Endothelial cell of umbilical vein (primary cell): ENCODE measurements around the gene CAMKMT. TPM values are rescaled to one million over a fixed set of nuclear protein-coding genes. Genes with fewer than 3 reads are reported as not detected.

ENCODE experiments used
- BruUV-seq: library from RNA; stranded (reverse); fragments of 400-500 nt; replicated peaks from 2 replicates; lab custom pipeline; 2021; lab: Mats Ljungman, UMichigan
- CTCF ChIA-PET: fragments of 300-600, 350-600 bp; sonication (Branson Sonifier 250); formaldehyde crosslinking; loops from one replicate; lab custom pipeline; 2021; ENCODE audit warnings: antibody characterized with exemption, inconsistent platforms; lab: Charles Lee
- POLR2A ChIA-PET: fragments of 300-600, 350-600 bp; sonication (Branson Sonifier 250); formaldehyde crosslinking; loops from one replicate; lab custom pipeline; 2021; ENCODE audit warnings: antibody characterized with exemption, inconsistent platforms; lab: Charles Lee
- DNase-seq: peaks from one replicate; pipeline ENCODE4 v3.0.0-alpha.2; 2011; ENCODE audit warnings: low read depth, low spot score
- FAIRE-seq: peaks from 2 replicates; lab custom pipeline; 2011; peaks lifted over from hg19 to GRCh38; lab: Jason Lieb, UNC
- H2AFZ ChIP-seq: 2 replicates; pipeline ENCODE4 v1.6.0; 2012; ENCODE audit warnings: low read depth, low read length, control low read depth, inconsistent platforms
- H3K27ac ChIP-seq: 2 replicates; pipeline ENCODE4 v1.5.1; 2011; ENCODE audit warnings: low read depth, mild to moderate bottlenecking, control low read depth, low read length, moderate library complexity; ENCODE audit not compliant: insufficient read depth
- H3K27me3 ChIP-seq, 2 experiments: 2 replicates each; pipeline versions ENCODE4 v1.6.0 to v1.6.1; 2011; ENCODE audit warnings: low read length in 2 of 2, mixed read lengths in 1 of 2; ENCODE audit not compliant: control insufficient read depth in 2 of 2, insufficient read depth in 2 of 2
- H3K36me3 ChIP-seq, 2 experiments: 2 replicates in 1 of 2; 3 replicates in 1 of 2; pipeline ENCODE4 v1.5.1; 2011; ENCODE audit warnings: low read length in 2 of 2, mild to moderate bottlenecking in 1 of 2, moderate library complexity in 1 of 2; ENCODE audit not compliant: control insufficient read depth in 2 of 2, insufficient read depth in 2 of 2; ENCODE audit errors: extremely low read depth in 1 of 2
- H3K4me1 ChIP-seq: 3 replicates; pipeline ENCODE4 v1.5.1; 2011; ENCODE audit warnings: mild to moderate bottlenecking, low read length; ENCODE audit not compliant: control insufficient read depth, insufficient read depth; ENCODE audit errors: extremely low read depth
- H3K4me2 ChIP-seq: 2 replicates; pipeline ENCODE4 v1.6.1; 2011; ENCODE audit warnings: low read length, control low read depth, mixed read lengths; ENCODE audit not compliant: insufficient read depth
- H3K4me3 ChIP-seq, 3 experiments: fragments of 200-600 bp in 1 of 3; sonication (generic), shearing (Covaris generic) in 1 of 3; replicated peaks in 1 of 3; 2 replicates each; pipeline ENCODE4 v1.5.1; 2011 to 2016; ENCODE audit warnings: control low read depth in 3 of 3, low read length in 3 of 3, mild to moderate bottlenecking in 2 of 3, inconsistent platforms in 1 of 3, low read depth in 1 of 3, moderate library complexity in 1 of 3; ENCODE audit not compliant: insufficient read depth in 1 of 3
- H3K79me2 ChIP-seq: 2 replicates; pipeline ENCODE4 v1.6.0; 2012; ENCODE audit warnings: low read length, inconsistent platforms; ENCODE audit not compliant: control insufficient read depth, insufficient read depth
- H3K9ac ChIP-seq: replicated peaks from 2 replicates; pipeline ENCODE3; 2011; ENCODE audit warnings: low read length, control low read depth; ENCODE audit not compliant: insufficient read depth; ENCODE audit errors: extremely low read depth
- H3K9me1 ChIP-seq: replicated peaks from 3 replicates; pipeline ENCODE4 v1.6.0; 2011; ENCODE audit warnings: mild to moderate bottlenecking, low read length; ENCODE audit not compliant: control insufficient read depth, insufficient read depth; ENCODE audit errors: extremely low read depth
- H3K9me3 ChIP-seq: replicated peaks from 2 replicates; pipeline ENCODE4 v1.5.1; 2012; ENCODE audit warnings: low read length, inconsistent platforms; ENCODE audit not compliant: control insufficient read depth, insufficient read depth
- H4K20me1 ChIP-seq: replicated peaks from 2 replicates; pipeline ENCODE3; 2011; ENCODE audit warnings: mild to moderate bottlenecking, low read length; ENCODE audit not compliant: control insufficient read depth, insufficient read depth; ENCODE audit errors: extremely low read depth
- CTCF ChIP-seq, 2 donors: IDR thresholded peaks; 1 replicate in 1 of 2; 2 replicates in 1 of 2; pipeline ENCODE4 v1.5.1; 2011; ENCODE audit warnings: low read length in 2 of 2, mild to moderate bottlenecking in 2 of 2, moderate library complexity in 2 of 2, control low read depth in 1 of 2, inconsistent platforms in 1 of 2, low read depth in 1 of 2; ENCODE audit not compliant: insufficient read depth in 1 of 2; ENCODE audit errors: extremely low read depth in 1 of 2
- EZH2 ChIP-seq: IDR thresholded peaks from 2 replicates; pipeline ENCODE4 v1.6.1; 2012; ENCODE audit warnings: borderline replicate concordance, low read depth, mild to moderate bottlenecking, moderate library complexity, low read length, inconsistent platforms; ENCODE audit not compliant: severe bottlenecking
- FOS ChIP-seq: IDR thresholded peaks from 2 replicates; pipeline ENCODE4 v1.6.1; 2011; ENCODE audit warnings: mild to moderate bottlenecking, low read length, moderate library complexity, borderline replicate concordance; ENCODE audit not compliant: insufficient read depth
- GATA2 ChIP-seq: IDR thresholded peaks from 2 replicates; pipeline ENCODE4 v1.7.0; 2011; ENCODE audit warnings: low read depth, mild to moderate bottlenecking, moderate library complexity, mixed read lengths, low read length; ENCODE audit not compliant: insufficient read length, insufficient read depth
- JUN ChIP-seq: IDR thresholded peaks from 2 replicates; pipeline ENCODE4 v1.6.1; 2011; ENCODE audit warnings: borderline replicate concordance, low read depth; ENCODE audit not compliant: insufficient read length, insufficient read depth
- MAX ChIP-seq: IDR thresholded peaks from 2 replicates; pipeline ENCODE4 v1.6.1; 2011; ENCODE audit not compliant: insufficient read depth, insufficient read length
- MYC ChIP-seq: IDR thresholded peaks from one replicate; pipeline ENCODE4 v1.6.1; 2011; ENCODE audit warnings: mild to moderate bottlenecking, low read depth, low read length
- POLR2A ChIP-seq: IDR thresholded peaks from 2 replicates; pipeline ENCODE4 v1.6.1; 2012; ENCODE audit warnings: low read depth, mild to moderate bottlenecking, control low read depth, low read length
- POLR2AphosphoS5 ChIP-seq: IDR thresholded peaks from 2 replicates; pipeline ENCODE4 v1.6.1; 2012; ENCODE audit warnings: low read depth, mild to moderate bottlenecking, control low read depth, low read length, moderate library complexity; ENCODE audit not compliant: insufficient read depth
- dilution Hi-C: fragments of 300-500 bp; cut with MboI; formaldehyde crosslinking; loops from one replicate; pipeline ENCODE4 v1.15.0; 2019; ENCODE audit warnings: low sequenced_read_pairs; ENCODE audit not compliant: extremely low pct_ligation_motif_present
- intact Hi-C: fragments of 100-400 bp; cut with micrococcal nuclease; formaldehyde crosslinking; loops from one replicate; pipeline ENCODE4 v1.10.0; 2022
- polyA plus RNA-seq, 4 experiments: library from polyadenylated mRNA; depleted of rRNA in 3 of 4; stranded (reverse) in 3 of 4; unstranded in 1 of 4; fragments of >200 nt; gene quantifications; 2 replicates each; pipeline versions ENCODE4 v1.2.1 to v1.2.3, GENCODE V29; 2011 to 2012; ENCODE audit warnings: missing spikeins in 1 of 4
- total RNA-seq: library from RNA; stranded (reverse); gene quantifications from 2 replicates; pipeline ENCODE4 v1.2.3, GENCODE V29; 2021

The CAMKMT gene
- total and polyA plus RNA-seq, 2 donors (not counting 3 experiments of a cell fraction or from before 2014, with no cell fraction given) = 4.1 to 10.7 TPM

GRCh38 chr2:44522846-44523245 lies 161.1 kb downstream of the CAMKMT start:
- no peaks in the 10 kb centered on the region for H3K9me3 ChIP-seq
- H2AFZ ChIP-seq = no peak overlapping the region
- H4K20me1 ChIP-seq = no peaks in the 10 kb centered on the region
- no peak for DNase-seq
- no peaks in the 10 kb centered on the region for H3K9me1 ChIP-seq
- dilution Hi-C loops (no loop called here), intact Hi-C loops (no loop called here)
- no peak for FAIRE-seq
- H3K4me1 ChIP-seq = no peaks in the 10 kb centered on the region
- no peak overlapping the region for H3K4me2 ChIP-seq
- POLR2A ChIA-PET = interaction anchor here (0.7 kb wide), 1 partner anchor 41 kb away, joined by 4 read pairs; no protein-coding TSS in a partner anchor
- no peaks in the 10 kb centered on the region for H3K36me3 ChIP-seq
- no peak overlapping the region for H3K9ac ChIP-seq
- CTCF ChIA-PET = interaction anchor here (1.7 kb wide), 1 partner anchor 13 kb away, joined by 3 read pairs; no protein-coding TSS in a partner anchor
- no peaks in the 10 kb centered on the region for H3K27me3 ChIP-seq
- no peak overlapping the region for H3K27ac ChIP-seq
- BruUV-seq = no TSS peak
- no peak overlapping the region for H3K4me3 ChIP-seq
- TF ChIP-seq POLR2A = no peak
- TF ChIP-seq FOS = no peak
- TF ChIP-seq MAX = no peak
- TF ChIP-seq GATA2 = no peak
- TF ChIP-seq CTCF (IDR thresholded peaks at IDR 0.05; ENCODE audit: extremely low read depth in 1 of 2, insufficient read depth in 1 of 2, low read depth in 1 of 2, low read length in 2 of 2) = no peak
- no peak for TF ChIP-seq POLR2AphosphoS5
- TF ChIP-seq JUN = no peak
- TF ChIP-seq MYC = no peak
- TF ChIP-seq EZH2 = no peak
- H3K79me2 ChIP-seq = no peaks in the 10 kb centered on the region
